Measurements from ENCODE around the gene CDC14C.
"Not testable (repeated sequence)": the region's sequence is repeated elsewhere in the genome, so short reads cannot be mapped to it uniquely, and the experiment has no call there.

Gene CDC14C

DNA sequence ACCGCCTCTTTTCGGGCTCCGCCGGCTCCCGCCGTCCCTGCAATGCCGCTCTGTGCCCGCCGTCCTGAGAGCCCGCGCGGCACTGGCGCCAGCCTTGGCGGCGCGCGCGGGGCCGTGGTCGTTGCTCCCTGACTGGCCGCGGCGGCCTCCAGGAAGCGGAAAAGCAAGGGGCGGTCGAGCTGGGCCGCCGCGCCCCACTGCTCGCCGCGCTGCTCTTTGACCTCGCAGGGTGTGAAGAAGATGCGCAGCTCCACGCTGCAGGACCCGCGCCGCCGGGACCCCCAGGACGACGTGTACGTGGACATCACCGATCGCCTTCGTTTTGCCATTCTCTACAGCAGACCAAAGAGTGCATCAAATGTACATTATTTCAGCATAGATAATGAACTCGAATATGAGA, at the start of gene CDC14C:
TSS of gene CDC14C (plus strand) at position 115 of the 400 bp plus-strand sequence. CDS start at position 241, 126 bp downstream.
- in situ Hi-C loops (cut with MboI; ENCODE audit: low sequenced_read_pairs), result no loop called here

DNA sequence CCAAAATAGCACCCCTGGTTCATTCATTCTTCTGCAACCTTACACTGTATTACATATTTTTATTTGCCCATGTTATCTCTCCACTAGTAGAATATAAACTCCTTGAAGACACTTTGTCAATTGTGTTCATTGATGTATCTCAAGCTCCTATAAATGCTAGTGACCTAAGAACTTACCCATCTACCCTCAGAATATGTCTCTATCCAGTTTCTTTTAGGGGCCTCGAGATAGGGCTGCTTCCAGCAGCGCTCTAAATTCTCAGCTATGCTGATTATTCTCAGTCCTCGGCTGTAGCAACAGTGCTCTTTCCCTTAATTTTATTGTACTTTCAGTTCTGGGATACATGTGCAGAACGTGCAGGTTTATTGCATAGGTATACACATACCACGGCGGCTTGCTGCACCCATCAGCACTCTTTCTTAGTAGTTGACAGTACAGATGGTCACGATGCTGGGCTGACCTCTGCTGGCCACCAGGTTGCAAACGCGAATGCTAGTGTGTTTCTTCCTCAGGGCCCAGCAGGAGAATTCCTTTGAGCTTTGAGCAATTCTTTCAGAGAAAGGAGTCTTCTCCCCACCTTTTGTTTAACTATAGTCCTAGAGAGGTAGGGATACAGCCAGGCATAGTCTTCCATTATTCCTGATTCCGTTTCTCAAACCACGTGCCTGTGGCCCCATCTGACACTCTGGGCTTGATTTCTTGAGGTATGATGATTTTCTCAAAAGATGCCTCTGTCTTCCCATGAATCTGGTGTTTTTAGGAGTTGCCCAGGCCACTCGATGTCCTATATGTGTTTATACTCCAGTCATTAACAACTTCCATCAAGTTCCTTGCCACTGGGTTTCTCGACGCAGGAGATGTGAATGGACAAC, 49.1 kb upstream of the CDC14C start:
- in situ Hi-C loops (cut with MboI; ENCODE audit: low sequenced_read_pairs), result no loop called here

DNA sequence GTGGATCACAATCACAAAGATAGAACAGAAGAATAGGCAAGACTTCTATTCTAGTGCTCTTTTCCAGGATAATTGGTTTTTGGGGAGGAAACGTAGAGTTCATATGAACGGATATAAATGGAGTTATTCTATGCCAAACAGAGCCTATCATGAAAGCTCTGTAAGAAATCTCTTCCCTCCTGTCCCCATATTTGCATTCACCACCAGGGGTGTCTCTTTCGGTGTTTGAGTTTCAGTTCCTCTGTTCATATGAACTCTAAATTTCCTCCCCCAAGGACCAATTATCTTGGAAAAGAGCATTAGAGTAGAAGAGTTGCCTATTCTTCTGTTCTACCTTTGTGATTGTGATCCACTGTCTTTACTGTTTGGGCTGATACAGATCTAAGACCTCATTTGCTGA, 48.3 kb upstream of the CDC14C start:
- in situ Hi-C loops (cut with MboI; ENCODE audit: low sequenced_read_pairs), result no loop called here

DNA sequence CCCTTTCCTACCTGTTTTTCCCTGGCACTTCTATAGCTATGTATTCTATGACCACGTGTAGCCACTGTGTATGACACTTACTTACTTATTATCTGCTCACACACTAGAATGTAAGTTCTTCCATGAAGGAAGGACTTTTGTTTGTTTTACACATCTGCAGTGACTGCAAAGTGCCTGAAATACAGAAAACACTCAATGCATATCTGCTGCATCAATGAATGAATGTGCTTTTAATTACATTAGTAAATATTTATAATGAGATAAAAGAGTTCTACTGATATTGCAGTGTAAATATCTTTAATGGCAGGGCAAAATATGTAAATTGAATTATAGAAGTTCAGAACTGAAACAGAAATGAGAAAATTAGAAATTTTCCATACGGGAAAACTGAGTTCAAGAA, 43.5 kb upstream of the CDC14C start:
- in situ Hi-C loops (cut with MboI; ENCODE audit: low sequenced_read_pairs), result no loop called here

DNA sequence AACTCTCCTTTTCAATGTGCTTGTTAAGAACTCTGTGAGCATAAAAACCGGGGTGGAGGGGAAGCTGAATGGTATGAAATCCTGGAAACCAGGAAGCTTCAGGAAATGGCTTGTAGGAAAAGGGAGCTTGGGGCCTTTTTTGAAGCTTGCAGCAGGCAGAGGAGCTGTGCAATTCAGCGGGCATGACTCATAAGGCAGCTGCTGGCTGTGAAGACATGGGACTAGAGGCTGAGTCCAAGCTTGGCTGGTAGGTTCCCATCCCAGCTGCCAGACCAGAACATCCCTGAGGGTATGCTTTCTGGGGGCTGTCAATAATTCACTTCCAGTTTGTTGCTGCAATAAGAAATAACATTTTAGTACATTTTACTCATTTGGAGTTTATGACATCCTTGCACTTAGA, 36.8 kb upstream of the CDC14C start:
- in situ Hi-C loops (cut with MboI; ENCODE audit: low sequenced_read_pairs), result no loop called here

DNA sequence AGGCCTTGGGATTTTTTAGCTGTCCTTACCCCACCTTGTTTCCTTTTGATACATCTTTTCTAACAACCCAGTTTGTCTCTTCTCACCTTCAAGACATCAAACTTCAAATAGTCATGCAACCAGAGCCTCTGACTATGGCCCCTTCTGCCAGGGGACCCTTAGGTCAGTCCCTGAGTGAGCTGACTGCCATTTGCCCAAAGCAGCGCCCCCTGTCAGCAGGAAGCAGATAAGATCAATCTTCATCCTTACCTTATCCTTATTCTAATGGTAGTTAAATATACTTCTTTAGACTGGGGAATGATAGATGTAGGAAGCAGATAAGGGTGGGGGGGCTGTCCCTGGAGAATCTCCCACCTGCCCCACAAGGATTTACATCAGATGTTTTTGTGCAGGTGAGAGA, 29.8 kb upstream of the CDC14C start:
- in situ Hi-C loops (cut with MboI; ENCODE audit: low sequenced_read_pairs), result no loop called here

DNA sequence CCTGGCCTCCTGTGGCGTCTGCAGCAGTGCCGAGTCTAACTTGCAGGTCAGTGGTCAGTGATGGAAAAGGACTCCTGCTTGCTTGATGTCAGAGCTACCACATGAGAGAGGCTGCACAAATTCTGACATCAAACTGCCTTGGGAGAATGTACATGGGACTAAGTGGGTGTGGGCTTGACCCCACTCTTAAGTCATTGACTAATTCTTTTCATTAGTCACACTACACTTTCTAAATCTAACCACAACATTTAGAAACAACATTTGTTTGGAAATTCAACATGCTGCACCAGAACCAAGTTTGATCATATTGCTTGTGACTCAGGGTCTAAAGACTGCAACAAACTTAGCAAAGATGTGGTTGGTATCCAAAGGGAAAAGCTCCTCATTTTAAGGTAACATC, 24.4 kb upstream of the CDC14C start:
- in situ Hi-C loops (cut with MboI; ENCODE audit: low sequenced_read_pairs), result no loop called here

DNA sequence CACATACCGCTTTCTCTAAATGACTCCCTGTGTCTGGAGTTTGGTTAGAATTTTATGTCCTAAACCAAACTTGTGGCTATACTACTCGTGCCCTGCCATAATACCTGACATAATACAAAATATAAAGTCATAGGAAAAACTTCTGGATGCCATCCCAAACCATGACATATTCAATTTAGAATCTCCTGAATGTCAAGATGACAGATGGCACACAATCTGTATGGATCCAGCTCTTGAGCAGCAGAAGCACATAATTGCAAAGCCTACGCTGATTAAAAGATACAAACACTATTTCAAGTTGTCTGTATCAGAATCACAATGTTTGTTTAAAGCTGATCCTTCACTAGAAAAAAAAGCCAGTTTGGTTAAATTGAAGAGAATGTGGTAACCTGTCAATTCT, 22.4 kb upstream of the CDC14C start:
- in situ Hi-C loops (cut with MboI; ENCODE audit: low sequenced_read_pairs), result no loop called here

DNA sequence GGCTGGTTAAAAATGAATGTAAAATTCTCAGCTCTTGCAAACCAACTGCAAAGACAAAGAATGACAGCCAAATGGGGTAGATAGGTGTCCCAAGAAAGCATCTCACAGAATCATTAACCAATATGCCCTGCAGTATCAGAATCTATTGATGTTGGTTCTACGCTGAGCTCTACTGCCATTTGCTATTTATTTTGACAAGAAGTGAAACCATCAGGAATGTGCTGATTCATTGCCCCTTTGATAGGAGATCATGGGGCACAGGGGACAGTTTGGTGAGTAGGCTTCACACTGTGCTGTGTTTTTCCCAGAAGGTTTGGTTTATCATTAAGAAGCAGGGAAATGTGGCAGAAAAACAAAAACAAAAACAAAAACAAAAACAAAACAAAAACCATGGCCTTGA, 19.4 kb upstream of the CDC14C start:
- in situ Hi-C loops (cut with MboI; ENCODE audit: low sequenced_read_pairs), result no loop called here

DNA sequence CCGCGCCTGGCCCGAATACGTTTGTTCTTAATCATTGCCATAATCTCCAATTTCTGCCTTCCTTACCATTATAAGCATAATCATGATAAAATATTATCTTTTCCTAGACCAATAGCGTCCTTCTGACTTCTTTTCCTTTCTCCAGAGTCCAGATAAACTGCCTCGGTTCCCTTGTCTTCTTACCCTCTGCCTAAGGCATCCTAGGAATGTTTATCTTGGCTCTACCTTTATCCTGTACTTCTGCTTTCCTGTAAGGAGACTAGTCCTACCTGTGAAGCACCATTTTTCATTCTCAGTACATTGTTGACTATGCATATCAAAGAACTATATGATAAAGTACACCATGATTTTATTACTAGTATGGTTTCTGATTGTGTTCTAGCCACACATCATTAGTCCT, 18.7 kb upstream of the CDC14C start:
- in situ Hi-C loops (cut with MboI; ENCODE audit: low sequenced_read_pairs), result not testable (repeated sequence)

DNA sequence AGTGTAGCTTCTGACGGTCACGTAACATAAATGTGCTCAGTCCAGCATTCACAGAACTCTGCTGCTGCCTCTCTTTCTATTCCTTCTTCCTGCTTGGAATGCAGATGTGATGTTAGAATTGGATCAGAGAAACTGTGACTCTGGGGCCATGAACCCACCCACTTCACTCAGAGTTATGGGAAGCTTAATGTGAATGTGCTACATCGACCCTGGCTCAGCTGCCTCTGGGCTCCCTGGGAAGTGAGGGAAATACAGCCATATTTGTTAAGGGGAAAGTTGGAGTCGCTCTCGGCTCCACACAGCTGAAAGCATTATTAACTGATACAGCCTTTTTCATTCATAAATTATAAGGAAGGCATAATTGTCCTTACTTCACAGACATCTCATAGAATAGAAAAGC, 14.5 kb upstream of the CDC14C start:
- in situ Hi-C loops (cut with MboI; ENCODE audit: low sequenced_read_pairs), result not testable (repeated sequence)

DNA sequence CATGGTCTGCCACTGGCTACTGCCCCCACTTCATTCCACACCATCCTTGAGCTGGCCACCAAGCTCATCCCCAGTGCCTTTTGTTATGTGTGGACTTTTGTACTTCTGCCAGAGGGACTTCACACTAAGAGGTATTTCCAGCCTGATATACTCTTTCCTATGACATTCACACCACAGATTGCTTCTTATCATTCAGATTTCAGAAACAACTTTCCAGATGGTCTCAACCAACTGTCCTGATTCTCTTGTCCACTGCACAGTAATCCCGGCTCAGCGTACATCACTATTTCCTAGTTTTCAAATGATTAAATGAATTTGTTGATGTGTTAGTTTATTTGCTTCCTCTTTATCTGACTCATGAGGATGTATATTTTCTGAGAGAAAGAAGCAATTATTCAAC, 7.1 kb downstream of the CDC14C start:
- in situ Hi-C loops (cut with MboI; ENCODE audit: low sequenced_read_pairs), result no loop called here

DNA sequence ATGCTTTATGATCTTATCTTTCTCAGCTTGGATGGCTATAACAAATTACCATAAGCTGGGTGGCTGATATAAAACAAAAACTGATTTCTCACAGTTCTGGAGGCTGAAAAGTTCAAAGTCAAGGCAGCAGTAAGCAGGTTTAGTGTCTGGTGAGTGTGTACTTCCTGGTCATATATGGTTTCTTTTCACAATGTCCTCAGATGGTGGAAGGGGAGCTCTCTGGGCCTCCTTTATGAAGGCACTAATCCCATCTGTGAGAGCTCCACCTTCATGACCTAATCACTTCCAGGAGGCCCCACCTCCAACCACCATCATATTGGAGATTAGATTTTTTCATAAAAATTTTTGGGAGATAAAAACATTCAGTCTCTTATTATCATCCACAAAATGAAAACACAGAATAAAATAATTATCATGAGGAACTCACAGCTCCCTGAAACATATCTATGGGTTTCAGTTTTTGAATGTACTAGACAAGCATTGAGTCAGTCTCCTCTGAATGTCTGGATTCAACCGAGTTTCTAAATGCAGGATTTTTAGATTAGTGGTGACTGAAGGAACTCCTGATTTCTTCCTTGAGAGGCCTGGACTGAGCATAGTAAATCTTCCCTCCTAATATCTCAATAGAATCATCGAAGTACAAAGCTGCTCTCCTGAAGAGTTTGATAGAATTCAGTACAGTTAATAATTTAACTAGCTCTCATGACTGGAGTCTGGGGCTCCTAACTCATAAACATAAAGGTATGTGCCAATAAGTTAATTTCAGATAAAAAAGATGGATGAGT, 8.0 kb downstream of the CDC14C start:
- in situ Hi-C loops (cut with MboI; ENCODE audit: low sequenced_read_pairs), result no loop called here

DNA sequence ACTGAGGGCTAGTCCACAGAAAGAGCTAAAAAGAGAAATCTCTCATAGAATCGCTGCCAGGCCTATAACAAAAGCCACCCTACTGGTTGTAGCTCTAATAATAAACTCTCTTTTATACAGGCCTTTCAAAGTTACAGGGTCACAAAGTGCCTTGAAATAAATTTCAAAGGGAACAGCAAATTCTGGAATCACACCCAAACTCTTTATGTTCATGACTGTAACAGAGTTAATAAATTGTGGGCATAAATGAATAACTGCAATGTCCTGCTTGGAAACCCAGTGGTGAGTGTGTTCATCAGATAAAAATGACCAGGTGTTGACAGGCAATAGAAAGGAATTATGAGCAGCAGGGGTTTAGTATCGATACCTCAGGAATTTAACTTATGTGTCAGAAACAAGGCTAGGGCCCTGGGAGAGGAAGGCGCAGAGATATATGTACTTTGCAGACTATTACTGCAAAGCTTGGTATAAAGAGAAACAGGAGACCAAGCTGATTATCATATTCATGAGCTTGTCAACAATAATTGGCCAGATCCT, 9.3 kb downstream of the CDC14C start:
- in situ Hi-C loops (cut with MboI; ENCODE audit: low sequenced_read_pairs), result no loop called here

DNA sequence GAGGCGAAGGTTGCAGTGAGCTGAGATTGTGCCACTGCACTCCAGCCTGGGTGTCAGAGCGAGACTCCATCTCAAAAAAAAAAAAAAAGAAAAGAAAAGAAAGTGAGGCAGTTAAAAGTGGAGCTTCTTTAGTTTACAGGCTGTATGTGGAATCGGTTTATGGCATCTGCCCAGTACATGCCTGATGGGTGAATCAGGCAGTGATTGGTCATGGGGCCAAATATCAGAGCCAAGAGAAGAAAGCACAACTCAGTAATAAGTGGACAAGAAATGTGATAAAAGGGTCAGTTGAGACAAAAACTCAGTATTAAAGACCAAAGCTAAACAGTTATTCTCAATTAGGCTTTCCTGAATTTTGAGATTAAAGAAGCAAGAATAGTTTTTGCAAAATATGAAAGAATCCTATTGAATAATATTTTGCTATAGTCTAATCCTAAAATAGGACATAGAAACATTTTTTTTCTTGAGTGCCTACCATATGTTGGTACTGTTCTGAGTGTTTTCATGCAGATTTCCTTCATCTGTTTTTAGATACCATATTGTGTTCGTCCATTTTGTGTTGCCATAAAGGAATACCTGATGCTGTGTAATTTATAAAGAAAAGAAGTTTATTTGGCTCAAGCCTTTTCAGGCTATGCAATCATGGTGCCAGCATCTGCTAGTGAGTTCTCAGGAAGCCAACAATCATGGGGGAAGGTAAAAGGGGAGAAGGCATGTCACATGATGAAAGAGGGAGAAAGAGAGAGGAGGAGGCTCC, 14.4 kb downstream of the CDC14C start:
- in situ Hi-C loops (cut with MboI; ENCODE audit: low sequenced_read_pairs), result no loop called here

DNA sequence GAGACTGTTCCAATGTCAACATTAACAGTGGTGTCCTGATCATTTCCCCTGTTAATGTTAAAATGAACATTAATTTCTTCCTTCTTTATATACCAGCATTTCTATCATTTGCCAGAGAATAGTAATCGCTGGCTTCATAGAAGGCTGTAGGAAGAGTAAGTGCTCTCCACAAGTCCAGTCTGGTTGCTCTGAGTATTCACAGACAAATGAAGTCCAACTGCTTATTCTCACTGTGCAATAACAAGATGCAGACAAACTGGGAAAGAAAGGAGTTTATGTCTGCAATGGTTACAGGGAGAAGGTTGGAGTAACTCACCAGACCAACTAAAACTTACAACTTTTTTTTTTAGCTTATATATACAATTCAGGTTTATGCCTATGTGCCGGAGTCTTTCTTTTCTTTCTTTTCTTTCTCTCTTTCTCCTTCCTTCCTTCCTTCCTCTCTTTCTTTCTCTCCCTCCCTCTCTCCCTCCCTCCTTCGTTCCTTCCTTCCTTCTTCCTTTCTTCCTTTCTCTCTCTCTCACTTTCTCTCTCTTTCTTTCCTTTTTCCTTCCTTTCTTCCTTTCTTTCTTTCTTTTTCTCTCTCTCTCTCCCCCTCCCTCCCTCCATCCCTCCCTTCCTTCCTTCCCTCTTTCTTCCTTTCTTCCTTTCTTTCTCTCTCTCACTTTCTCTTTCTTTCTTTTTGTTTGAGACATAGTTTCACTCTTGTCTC, 19.1 kb downstream of the CDC14C start:
- in situ Hi-C loops (cut with MboI; ENCODE audit: low sequenced_read_pairs), result no loop called here

DNA sequence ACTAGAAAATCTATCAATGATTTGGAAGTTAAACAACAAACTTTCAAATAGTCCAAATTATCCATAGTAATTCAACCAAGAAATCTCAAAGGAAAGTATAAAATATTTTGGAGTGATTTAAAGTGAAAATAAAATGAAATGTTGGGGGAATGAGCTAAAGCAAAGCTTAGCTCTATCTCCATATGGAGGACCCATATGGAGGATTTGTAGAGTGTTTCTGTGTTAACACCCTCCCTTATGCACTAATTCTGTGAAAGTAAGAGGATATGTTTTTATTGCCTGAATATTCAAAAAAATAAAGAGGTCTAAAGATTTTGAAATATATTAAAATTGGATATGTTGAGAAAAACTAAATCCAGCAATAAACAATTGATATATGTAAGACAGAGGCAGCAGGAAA, 31.6 kb downstream of the CDC14C start:
- in situ Hi-C loops (cut with MboI; ENCODE audit: low sequenced_read_pairs), result no loop called here

DNA sequence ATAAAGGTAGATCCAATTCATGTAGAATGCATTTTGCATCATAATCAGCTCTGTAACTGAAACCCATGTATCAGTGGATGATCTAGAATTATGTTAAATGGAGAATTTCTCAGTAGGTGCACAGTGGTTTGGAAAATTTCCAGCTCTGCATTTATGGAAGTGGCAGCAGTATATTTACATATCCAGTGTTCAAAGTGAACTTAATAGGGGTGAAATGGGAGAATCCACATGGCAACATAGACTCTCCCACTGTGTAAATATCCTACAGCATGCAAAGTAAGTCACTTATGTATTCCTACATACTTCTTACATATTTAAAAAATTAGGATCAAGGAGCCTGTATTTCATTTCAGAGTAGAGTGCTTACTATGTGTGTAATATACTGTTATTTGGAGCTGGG, 35.3 kb downstream of the CDC14C start:
- in situ Hi-C loops (cut with MboI; ENCODE audit: low sequenced_read_pairs), result no loop called here

DNA sequence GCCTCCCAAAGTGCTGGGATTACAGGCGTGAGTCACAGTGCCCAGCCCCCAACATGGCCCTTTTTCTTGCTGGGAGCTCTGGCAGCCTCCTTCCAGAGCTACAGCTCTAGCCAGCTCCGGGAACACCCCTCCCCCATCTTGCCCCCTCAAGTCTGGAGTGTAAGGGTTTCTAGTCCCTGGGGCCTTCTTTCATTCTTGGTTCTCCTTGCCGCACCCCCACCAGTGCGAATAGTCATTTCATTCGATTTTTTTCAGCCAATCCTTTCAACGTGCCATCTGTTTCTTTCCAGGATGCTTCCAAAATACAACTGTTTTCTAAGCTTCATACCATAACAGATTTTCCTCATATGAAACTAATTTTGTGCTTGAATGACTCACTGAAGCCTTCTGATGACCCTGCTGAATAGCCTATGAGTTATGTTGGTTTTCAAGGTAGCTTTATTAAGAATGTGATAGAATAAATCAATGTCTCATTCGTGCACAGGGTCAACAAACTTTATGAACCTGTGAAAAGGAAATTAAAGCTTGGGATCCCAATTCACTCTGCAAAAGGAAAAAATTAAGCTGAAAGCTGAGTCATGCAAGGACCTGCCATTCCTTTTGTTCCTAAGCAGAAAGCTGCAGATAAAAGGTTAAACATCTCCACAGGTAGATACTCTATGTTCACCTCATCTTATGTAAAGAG, 38.6 kb downstream of the CDC14C start:
- in situ Hi-C loops (cut with MboI; ENCODE audit: low sequenced_read_pairs), result no loop called here

DNA sequence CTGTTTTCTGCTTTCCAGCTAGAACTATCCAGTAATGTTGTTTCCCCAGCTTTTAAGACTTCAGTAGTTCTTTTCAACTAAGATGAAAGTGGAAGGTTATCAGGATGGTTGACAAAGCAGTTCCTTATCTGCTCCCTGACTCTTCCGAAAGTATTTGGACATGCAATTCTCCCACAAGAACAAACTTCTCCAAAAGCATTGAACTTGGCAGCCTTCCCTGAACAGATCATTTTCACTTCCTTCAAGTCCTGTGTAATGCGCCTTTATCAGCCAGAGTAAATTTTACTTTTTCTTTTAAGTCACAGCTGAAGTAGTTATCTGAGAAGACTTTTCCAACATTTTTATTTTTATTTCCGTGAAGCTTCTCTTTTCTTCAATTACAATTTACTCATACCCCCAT, 39.7 kb downstream of the CDC14C start:
- in situ Hi-C loops (cut with MboI; ENCODE audit: low sequenced_read_pairs), result no loop called here
